LNCaP clone FGC (cell line): Measurements from ENCODE around the gene JADE3.

Experiments
- DNase-seq: peaks from one replicate; pipeline ENCODE4 v3.0.0-alpha.2; 2011; ENCODE audit warnings: low read depth
- H3K4me3 ChIP-seq: 2 replicates; pipeline ENCODE4 v1.5.1; 2011; ENCODE audit warnings: mild to moderate bottlenecking, low read depth, low read length, control low read depth
- CTCF ChIP-seq: IDR thresholded peaks from 2 replicates; pipeline ENCODE4 v1.5.1; 2012; ENCODE audit warnings: mild to moderate bottlenecking; ENCODE audit not compliant: control insufficient read depth, insufficient read depth; ENCODE audit errors: extremely low read depth

Gene JADE3

GRCh38 chrX:46992070-46992469 is 79.8 kb downstream of the JADE3 start:
- DNase-seq: no peak
- no peak overlapping the region for H3K4me3 ChIP-seq
- TF ChIP-seq CTCF: no peak

DNA sequence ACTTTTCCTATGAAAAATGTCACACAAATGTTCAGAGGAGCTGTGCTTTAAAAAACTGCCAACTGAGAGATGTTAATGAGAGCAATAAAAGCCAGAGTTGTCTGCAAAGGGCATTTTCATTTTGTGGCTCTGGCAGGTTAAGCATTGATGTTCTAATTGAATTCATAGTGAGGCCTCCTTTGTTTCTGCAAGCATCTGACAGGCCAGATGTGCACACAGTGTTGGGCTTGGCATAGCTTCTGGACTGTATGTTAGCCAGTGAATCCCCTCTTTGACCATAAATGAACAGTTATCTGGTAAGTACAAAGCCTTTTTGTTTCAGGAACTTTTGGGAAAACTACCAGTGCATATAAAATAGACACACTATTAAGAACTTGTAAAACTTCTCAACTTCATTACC is 81.9 kb downstream of the JADE3 start:
- DNase-seq: no peak
- H3K4me3 ChIP-seq: no peak overlapping the region
- no peak for TF ChIP-seq CTCF

- TF ChIP-seq CTCF: no peak
- H3K4me3 ChIP-seq: no peak overlapping the region
- no peak for DNase-seq
Measured at GRCh38 chrX:47012131-47012530, 99.9 kb downstream of the JADE3 start.

DNA sequence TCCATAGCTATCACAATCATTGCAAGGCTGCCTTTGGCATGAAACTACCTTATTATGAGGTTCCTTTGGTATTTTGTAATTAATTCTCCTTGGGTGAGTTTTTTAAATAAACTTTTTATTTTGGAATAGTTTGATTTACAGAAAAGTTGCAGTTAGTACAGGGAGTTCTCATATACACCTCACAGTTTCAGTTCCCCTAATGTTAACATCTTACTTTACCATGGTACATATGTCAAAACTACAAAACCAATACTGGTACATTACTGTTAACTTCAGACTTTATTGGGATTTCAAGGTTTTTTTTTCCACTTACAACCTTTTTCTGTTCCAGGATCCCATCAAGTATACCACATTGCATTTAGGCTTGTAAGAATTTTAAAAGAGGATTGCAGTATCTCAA is 114.0 kb downstream of the JADE3 start:
- no peak overlapping the region for H3K4me3 ChIP-seq
- no peak for DNase-seq
- no peak for TF ChIP-seq CTCF

- no peak overlapping the region for H3K4me3 ChIP-seq
- peak; percentile 56 for DNase-seq
- peak; percentile 43 for TF ChIP-seq CTCF
Measured at GRCh38 chrX:47030339-47030738, 118.1 kb downstream of the JADE3 start.

- H3K4me3 ChIP-seq: no peak overlapping the region
- no peak for DNase-seq
- no peak for TF ChIP-seq CTCF
Measured at GRCh38 chrX:47047989-47048388, 135.8 kb downstream of the JADE3 start.

- no peak for TF ChIP-seq CTCF
- peak; percentile 49 for DNase-seq
- H3K4me3 ChIP-seq: no peak overlapping the region
Measured at GRCh38 chrX:47059142-47059874, 147.1 kb downstream of the JADE3 start.
